H1 (cell line): Measurements from ENCODE around the gene HMGN3. TPM values are rescaled to one million over a fixed set of nuclear protein-coding genes. Genes with fewer than 3 reads are reported as not detected.

Source experiments
- ASH2L ChIP-seq: fragments of 200-600, 300-600 bp; sonication (generic); IDR thresholded peaks from one replicate; pipeline ENCODE4 v1.7.1; 2017; ENCODE audit warnings: low read length
- CHD7 ChIP-seq: fragments of 300-600 bp; sonication (generic); IDR thresholded peaks from 2 replicates; pipeline ENCODE4 v1.7.1; 2012; ENCODE audit warnings: low read length, moderate library complexity, mild to moderate bottlenecking, inconsistent platforms; ENCODE audit not compliant: insufficient replicate concordance
- EZH2 ChIP-seq: fragments of 200-600 bp; sonication (generic); IDR thresholded peaks from 2 replicates; pipeline ENCODE4 v1.7.1; 2012; ENCODE audit warnings: low read depth, mild to moderate bottlenecking, moderate library complexity, low read length, inconsistent platforms; ENCODE audit not compliant: severe bottlenecking
- GTF2F1 ChIP-seq: IDR thresholded peaks from 2 replicates; pipeline ENCODE4 v1.6.1; 2012; ENCODE audit warnings: low read depth, low read length, improper control_type of control experiment, borderline replicate concordance
- MAFK ChIP-seq: IDR thresholded peaks from 2 replicates; pipeline ENCODE4 v1.6.1; 2012; ENCODE audit warnings: low read depth, mild to moderate bottlenecking, improper control_type of control experiment, low read length
- NANOG ChIP-seq: IDR thresholded peaks from 2 replicates; pipeline ENCODE4 v1.6.1; 2011; ENCODE audit warnings: low read length, low read depth, mild to moderate bottlenecking, inconsistent platforms; ENCODE audit not compliant: insufficient read depth, poor library complexity, severe bottlenecking
- POU5F1 ChIP-seq: IDR thresholded peaks from 2 replicates; pipeline ENCODE4 v1.6.1; 2011; ENCODE audit warnings: low read depth, mild to moderate bottlenecking, low read length, moderate library complexity
- SP1 ChIP-seq: IDR thresholded peaks from 2 replicates; pipeline ENCODE4 v1.6.1; 2011; ENCODE audit warnings: low read depth, low read length
- SP2 ChIP-seq: IDR thresholded peaks from 2 replicates; pipeline ENCODE4 v1.6.1; 2012; ENCODE audit warnings: mild to moderate bottlenecking, low read length, inconsistent platforms
- SRF ChIP-seq: IDR thresholded peaks from 2 replicates; pipeline ENCODE4 v1.6.1; 2011; ENCODE audit warnings: mild to moderate bottlenecking, low read depth, low read length, moderate library complexity
- TAF7 ChIP-seq: optimal IDR thresholded peaks from 2 replicates; pipeline ENCODE3; 2011; ENCODE audit warnings: low read depth, mild to moderate bottlenecking, inconsistent platforms, low read length, moderate library complexity, borderline replicate concordance
- TBP ChIP-seq: IDR thresholded peaks from 2 replicates; pipeline ENCODE4 v1.6.1; 2011; ENCODE audit warnings: low read depth, low read length, improper control_type of control experiment
- YY1 ChIP-seq: IDR thresholded peaks from 2 replicates; pipeline ENCODE4 v1.6.1; 2011; ENCODE audit warnings: low read depth, mild to moderate bottlenecking, low read length
- polyA plus RNA-seq, 7 experiments: library from polyadenylated mRNA; depleted of rRNA in 3 of 7; stranded (reverse) in 5 of 7; unstranded in 2 of 7; fragments of >200 nt in 5 of 7; fragments of 200-250 nt in 2 of 7; gene quantifications; 1 replicate in 5 of 7; 2 replicates in 1 of 7; 4 replicates in 1 of 7; pipeline versions ENCODE4 v1.2.1 to v1.2.3, GENCODE V29; 2011 to 2013; ENCODE audit warnings: missing spikeins in 2 of 7, mixed read lengths in 2 of 7
- total RNA-seq: library from RNA; stranded (reverse); fragmentation: NEBNext Ultra II Directional; extraction: Animal tissue kit (Norgen Biotek cat#: 25700); gene quantifications from 2 replicates; pipeline ENCODE4 v1.2.1, GENCODE V29; 2021

HMGN3 gene
- total and polyA plus RNA-seq, 2 of the 8 experiments (the other 6 are each of a cell fraction or from before 2014, with no cell fraction given) = 84.4 to 167 TPM

- no peak for TF ChIP-seq CHD7
- TF ChIP-seq EZH2 = no peak
- no peak for TF ChIP-seq TAF7
- no peak for TF ChIP-seq POU5F1
- no peak for TF ChIP-seq SP1
- no peak for TF ChIP-seq YY1
- TF ChIP-seq TBP = no peak
- no peak for TF ChIP-seq NANOG
- TF ChIP-seq ASH2L = no peak
- TF ChIP-seq SP2 = no peak
- no peak for TF ChIP-seq MAFK
- no peak for TF ChIP-seq SRF
- no peak for TF ChIP-seq GTF2F1
These were observed 2.2 kb upstream of the HMGN3 start (continued) for GRCh38 chr6:79236711-79237110.
